Measurements from ENCODE around the gene RPLP1. TPM values are rescaled to one million over a fixed set of nuclear protein-coding genes. Genes with fewer than 3 reads are reported as not detected.

RPLP1 gene
- total RNA-seq, 1 donor = 223 TPM

GRCh38 chr15:69498987-69499386 lies 46.4 kb downstream of the RPLP1 start:
- TF ChIP-seq CTCF (IDR thresholded peaks at IDR 0.05; ENCODE audit: insufficient read depth, low read length) = no peak
- DNase-seq (ENCODE audit: low read depth) = no peak
- no peak overlapping the region for H3K4me3 ChIP-seq (ENCODE audit: low read depth, low read length)

GRCh38 chr15:69499521-69500211 lies 47.0 kb downstream of the RPLP1 start:
- DNase-seq (ENCODE audit: low read depth) = no peak

GRCh38 chr15:69500339-69500738 lies 47.7 kb downstream of the RPLP1 start:
- no peak for DNase-seq (ENCODE audit: low read depth)
- H3K4me3 ChIP-seq (ENCODE audit: low read depth, low read length) = no peak overlapping the region
- no peak for TF ChIP-seq CTCF (IDR thresholded peaks at IDR 0.05; ENCODE audit: insufficient read depth, low read length)

More at GRCh38 chr15:69499521-69500211, 47.0 kb downstream of the RPLP1 start:
- no peak for TF ChIP-seq CTCF (IDR thresholded peaks at IDR 0.05; ENCODE audit: insufficient read depth, low read length)
- H3K4me3 ChIP-seq (ENCODE audit: low read depth, low read length) = no peak overlapping the region

- TF ChIP-seq CTCF (IDR thresholded peaks at IDR 0.05; ENCODE audit: insufficient read depth, low read length) = no peak
- DNase-seq (ENCODE audit: low read depth) = no peak
Measured at GRCh38 chr15:69501456-69501855, 48.8 kb downstream of the RPLP1 start.

GRCh38 chr15:69502470-69503045 lies 49.9 kb downstream of the RPLP1 start:
- TF ChIP-seq CTCF (IDR thresholded peaks at IDR 0.05; ENCODE audit: insufficient read depth, low read length) = peak; percentile 37
- H3K4me3 ChIP-seq (ENCODE audit: low read depth, low read length) = no peak overlapping the region
- DNase-seq (ENCODE audit: low read depth) = no peak

More at GRCh38 chr15:69501456-69501855, 48.8 kb downstream of the RPLP1 start:
- no peak overlapping the region for H3K4me3 ChIP-seq (ENCODE audit: low read depth, low read length)

- H3K4me3 ChIP-seq (ENCODE audit: low read depth, low read length) = no peak overlapping the region
- no peak for TF ChIP-seq CTCF (IDR thresholded peaks at IDR 0.05; ENCODE audit: insufficient read depth, low read length)
- no peak for DNase-seq (ENCODE audit: low read depth)
Measured at GRCh38 chr15:69504352-69505040, 51.9 kb downstream of the RPLP1 start.

Small RNA genes lying within 50 kb of the gene (small RNA-seq; reads per million reads assigned to genes)
- not detected for gene RF00012

Other genes with a start within 250 kb of the RPLP1 start
- 13.2 TPM in 1 of 2 replicates, not detected in the other for gene PAQR5, start 153.9 kb upstream of the RPLP1 start, total RNA-seq (ENCODE audit: low replicate concordance)
- gene KIF23, start 38.5 kb upstream of the RPLP1 start, total RNA-seq (ENCODE audit: low replicate concordance) = 4.0 and 48.6 TPM in 2 replicates

Data from fibroblast of the aortic adventitia (primary cell).